CD4-positive, alpha-beta T cell (primary cell): ENCODE measurements around the gene ZCWPW1. TPM values are rescaled to one million over a fixed set of nuclear protein-coding genes. Genes with fewer than 3 reads are reported as not detected.

ENCODE experiments used
- ATAC-seq: fragments of 200-7000 bp; cut with Tn5 transposase; one replicate; pipeline ENCODE4 v1.10.0; 2022; ENCODE audit warnings: mild to moderate bottlenecking; ENCODE audit not compliant: poor library complexity
- CTCF ChIA-PET: fragments of 350-600 bp; sonication (Branson Sonifier 250); formaldehyde crosslinking; loops from one replicate; lab custom pipeline; 2021; ENCODE audit warnings: antibody characterized with exemption, inconsistent platforms; lab: Charles Lee
- POLR2A ChIA-PET: fragments of 350-600 bp; sonication (Branson Sonifier 250); formaldehyde crosslinking; loops from one replicate; lab custom pipeline; 2021; ENCODE audit warnings: antibody characterized with exemption, inconsistent platforms; lab: Charles Lee
- DNase-seq, 14 experiments: peaks; one replicate each; pipeline ENCODE4 v3.0.0-alpha.2; 2013 to 2020; ENCODE audit warnings: mixed read lengths in 2 of 14
- H3K27ac ChIP-seq, 2 donors: one replicate each; pipeline versions ENCODE4 v1.5.1 to v1.7.0; 2013; ENCODE audit warnings: low read length in 2 of 2, low read depth in 1 of 2, mild to moderate bottlenecking in 1 of 2
- H3K27me3 ChIP-seq, 2 experiments: 1 replicate in 1 of 2; 2 replicates in 1 of 2; pipeline versions ENCODE4 v1.6.1 to v1.7.0; 2013; ENCODE audit warnings: low read length in 2 of 2, control low read depth in 1 of 2, mild to moderate bottlenecking in 1 of 2, moderate library complexity in 1 of 2; ENCODE audit not compliant: insufficient read depth in 2 of 2, control insufficient read depth in 1 of 2
- H3K36me3 ChIP-seq: one replicate; pipeline ENCODE4 v1.6.1; 2013; ENCODE audit warnings: low read length, control low read depth; ENCODE audit not compliant: insufficient read depth
- H3K4me1 ChIP-seq: one replicate; pipeline ENCODE4 v1.6.1; 2013; ENCODE audit warnings: low read length, control low read depth; ENCODE audit not compliant: insufficient read depth
- H3K4me3 ChIP-seq: one replicate; pipeline ENCODE4 v1.5.1; 2013; ENCODE audit warnings: mild to moderate bottlenecking, low read length, moderate library complexity
- H3K9me3 ChIP-seq, 2 experiments: 1 replicate in 1 of 2; 2 replicates in 1 of 2; pipeline versions ENCODE4 v1.6.1 to v1.7.0; 2013; ENCODE audit warnings: low read length in 2 of 2, mild to moderate bottlenecking in 2 of 2, control low read depth in 1 of 2, moderate library complexity in 1 of 2; ENCODE audit not compliant: control insufficient read depth in 1 of 2, insufficient read depth in 1 of 2
- H3K27ac Mint-ChIP-seq: one replicate; pipeline ENCODE4 v1.8.0; 2020; ENCODE audit warnings: mixed read lengths
- H3K27me3 Mint-ChIP-seq: one replicate; pipeline ENCODE4 v1.8.0; 2021; ENCODE audit warnings: mixed read lengths
- H3K36me3 Mint-ChIP-seq: one replicate; pipeline ENCODE4 v1.8.0; 2021; ENCODE audit warnings: low read depth, mixed read lengths
- H3K4me1 Mint-ChIP-seq: one replicate; pipeline ENCODE4 v1.8.0; 2021; ENCODE audit warnings: low read depth, mixed read lengths
- H3K4me3 Mint-ChIP-seq: one replicate; pipeline ENCODE4 v1.8.0; 2020; ENCODE audit warnings: mild to moderate bottlenecking, mixed read lengths
- H3K9me3 Mint-ChIP-seq: one replicate; pipeline ENCODE4 v1.8.0; 2020; ENCODE audit warnings: mixed read lengths
- CTCF ChIP-seq: fragments of 200-600 bp; IDR thresholded peaks from one replicate; pipeline ENCODE4 v1.8.0; 2022; ENCODE audit warnings: antibody characterized with exemption, mild to moderate bottlenecking
- intact Hi-C, 2 experiments: fragments of 100-400 bp; cut with DNase I in 1 of 2; cut with micrococcal nuclease in 1 of 2; formaldehyde crosslinking; loops; one replicate each; pipeline versions ENCODE4 v1.15.1 to v1.9.0; 2023 to 2025; cut with DNase I, micrococcal nuclease
- total RNA-seq, 174 experiments: library from RNA in 2 of 174; stranded (reverse) in 2 of 174; gene quantifications; one replicate each; pipeline ENCODE4 v1.2.3 and lab custom pipeline; 2021 to 2026

The ZCWPW1 gene
- total RNA-seq, 2 experiments from 2014 or later = 4.4 to 6.5 TPM

GRCh38 chr7:100466653-100467605 lies 38.4 kb upstream of the ZCWPW1 start:
- Mint-ChIP-seq H3K27me3 (no peaks in the 10 kb centered on the region), H3K9me3 (no peaks in the 10 kb centered on the region), H3K27ac (no peak overlapping the region), H3K4me3 (no peak overlapping the region), H3K4me1 (peaks cover 15% of the 10 kb centered on the region), H3K36me3 (peaks cover 65% of the 10 kb centered on the region)
- no peaks in the 10 kb centered on the region for H3K9me3 ChIP-seq
- H3K4me1 ChIP-seq = peaks cover 18% of the 10 kb centered on the region
- H3K27ac ChIP-seq = no peak overlapping the region
- TF ChIP-seq CTCF = no peak
- peaks cover 65% of the 10 kb centered on the region for H3K36me3 ChIP-seq
- CTCF ChIA-PET = no interaction called here
- ATAC-seq (no peak), DNase-seq (no peak)
- POLR2A ChIA-PET = interaction anchor here (0.5 to 2.1 kb wide), 2 partner anchors 31 to 1955 kb away, joined by 3 to 7 read pairs; partner anchors contain the start of gene PPP1R35
- intact Hi-C loops = loop anchor here in 1 of 2 experiments (10.0 kb wide), 1 partner anchor 588 kb away; no protein-coding TSS in a partner anchor
- H3K27me3 ChIP-seq = no peaks in the 10 kb centered on the region
- H3K4me3 ChIP-seq = no peak overlapping the region

- POLR2A ChIA-PET = interaction anchor here (0.8 to 2.1 kb wide), 3 partner anchors 10 to 317 kb away, joined by 3 to 7 read pairs (median 5); partner anchors contain the start of genes LAMTOR4 and PPP1R35
- H3K9me3 Mint-ChIP-seq = no peaks in the 10 kb centered on the region
Observed at GRCh38 chr7:100465702-100466311, 37.3 kb upstream of the ZCWPW1 start.

More at GRCh38 chr7:100465702-100466311, 37.3 kb upstream of the ZCWPW1 start:
- CTCF ChIA-PET = interaction anchor here (1.2 kb wide), 1 partner anchor 94 kb away, joined by 9 read pairs; no protein-coding TSS in a partner anchor
- Histone ChIP-seq H3K4me1 (peaks cover 18% of the 10 kb centered on the region), H3K27me3 (no peaks in the 10 kb centered on the region), H3K36me3 (peaks cover 66% of the 10 kb centered on the region), H3K9me3 (no peaks in the 10 kb centered on the region), H3K27ac (no peak overlapping the region), H3K4me3 (no peak overlapping the region)
- no peak for TF ChIP-seq CTCF
- ATAC-seq = no peak
- H3K27me3 Mint-ChIP-seq = no peaks in the 10 kb centered on the region
- no peak for DNase-seq
- peaks cover 14% of the 10 kb centered on the region for H3K4me1 Mint-ChIP-seq
- H3K36me3 Mint-ChIP-seq = peaks cover 66% of the 10 kb centered on the region
- H3K4me3 Mint-ChIP-seq = no peak overlapping the region
- intact Hi-C loops = loop anchor here in 1 of 2 experiments (10.0 kb wide), 1 partner anchor 589 kb away; no protein-coding TSS in a partner anchor
- H3K27ac Mint-ChIP-seq = no peak overlapping the region
